AG04449 (cell line): ENCODE data around the gene PROM1.

ENCODE experiments used
- CTCF ChIA-PET: fragments of 350-600 bp; formaldehyde crosslinking; extraction: SDS; loops from one replicate; lab custom pipeline; 2021; ENCODE audit warnings: antibody characterized with exemption; lab: Yijun Ruan, JAX
- POLR2A ChIA-PET: fragments of 400-600, 350-600 bp; formaldehyde crosslinking; extraction: SDS; loops from one replicate; lab custom pipeline; 2020; ENCODE audit warnings: antibody characterized with exemption, inconsistent platforms; lab: Yijun Ruan, JAX
- DNase-seq: peaks from one replicate; pipeline ENCODE4 v3.0.0-alpha.2; 2010; ENCODE audit warnings: low read depth, low spot score
- H3K4me3 ChIP-seq: 2 replicates; pipeline ENCODE4 v1.5.1; 2011; ENCODE audit warnings: low read depth, mild to moderate bottlenecking, control low read depth, low read length
- TF ChIP-seq, protein P1 (sequence below): IDR thresholded peaks from one replicate; pipeline ENCODE4 v1.5.1; 2011; ENCODE audit warnings: mild to moderate bottlenecking, moderate library complexity, low read length, control low read depth, inconsistent platforms; ENCODE audit not compliant: insufficient read depth; ENCODE audit errors: missing control alignments

The PROM1 gene

DNA sequence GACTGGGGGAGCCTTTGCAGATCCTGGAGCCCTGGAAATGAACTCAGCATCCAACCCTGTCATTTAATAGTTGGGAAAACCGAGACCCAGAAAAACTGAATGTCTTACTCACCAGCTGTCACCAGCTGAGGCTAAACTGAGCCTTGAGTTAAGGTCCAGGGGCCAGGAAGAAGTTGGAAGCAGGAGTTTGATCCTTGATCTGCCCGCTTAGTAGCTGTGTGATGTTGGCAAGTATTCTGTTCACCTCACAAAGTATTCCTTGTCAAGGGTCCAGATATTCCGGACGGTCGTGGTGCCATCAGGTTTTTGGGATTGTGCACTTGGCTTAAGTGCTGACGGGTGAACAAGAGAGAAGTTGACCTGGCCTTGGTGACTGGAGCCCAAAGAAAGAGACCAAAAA lies 30.7 kb upstream of the PROM1 start:
- POLR2A ChIA-PET = no interaction called here
- CTCF ChIA-PET = no interaction called here
- no peak for DNase-seq
- no peak overlapping the region for H3K4me3 ChIP-seq
- TF ChIP-seq, protein P1, sequence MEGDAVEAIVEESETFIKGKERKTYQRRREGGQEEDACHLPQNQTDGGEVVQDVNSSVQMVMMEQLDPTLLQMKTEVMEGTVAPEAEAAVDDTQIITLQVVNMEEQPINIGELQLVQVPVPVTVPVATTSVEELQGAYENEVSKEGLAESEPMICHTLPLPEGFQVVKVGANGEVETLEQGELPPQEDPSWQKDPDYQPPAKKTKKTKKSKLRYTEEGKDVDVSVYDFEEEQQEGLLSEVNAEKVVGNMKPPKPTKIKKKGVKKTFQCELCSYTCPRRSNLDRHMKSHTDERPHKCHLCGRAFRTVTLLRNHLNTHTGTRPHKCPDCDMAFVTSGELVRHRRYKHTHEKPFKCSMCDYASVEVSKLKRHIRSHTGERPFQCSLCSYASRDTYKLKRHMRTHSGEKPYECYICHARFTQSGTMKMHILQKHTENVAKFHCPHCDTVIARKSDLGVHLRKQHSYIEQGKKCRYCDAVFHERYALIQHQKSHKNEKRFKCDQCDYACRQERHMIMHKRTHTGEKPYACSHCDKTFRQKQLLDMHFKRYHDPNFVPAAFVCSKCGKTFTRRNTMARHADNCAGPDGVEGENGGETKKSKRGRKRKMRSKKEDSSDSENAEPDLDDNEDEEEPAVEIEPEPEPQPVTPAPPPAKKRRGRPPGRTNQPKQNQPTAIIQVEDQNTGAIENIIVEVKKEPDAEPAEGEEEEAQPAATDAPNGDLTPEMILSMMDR = no peak

DNA sequence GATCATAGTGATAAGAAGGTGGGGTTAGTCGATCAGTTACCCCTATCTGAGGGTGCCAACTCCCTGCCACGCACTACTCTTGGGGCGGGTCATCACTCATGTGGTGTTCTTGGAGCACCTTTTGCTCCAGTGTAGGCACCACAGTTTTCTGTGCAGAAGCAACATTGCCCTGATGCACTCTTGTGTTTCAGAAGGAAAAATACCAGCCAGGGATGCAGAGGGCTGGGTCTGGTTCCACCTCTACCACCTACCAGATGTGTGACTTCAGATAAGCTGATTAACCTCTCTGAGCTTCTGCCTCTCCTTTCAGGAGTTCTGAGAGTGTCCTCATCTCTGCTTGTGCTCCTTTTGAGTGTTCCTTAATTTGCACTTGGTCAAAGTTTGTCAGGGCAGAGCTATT lies 29.9 kb upstream of the PROM1 start:
- TF ChIP-seq, protein P1 = no peak
- DNase-seq = no peak
- H3K4me3 ChIP-seq = no peak overlapping the region
- POLR2A ChIA-PET = no interaction called here
- CTCF ChIA-PET = no interaction called here

DNA sequence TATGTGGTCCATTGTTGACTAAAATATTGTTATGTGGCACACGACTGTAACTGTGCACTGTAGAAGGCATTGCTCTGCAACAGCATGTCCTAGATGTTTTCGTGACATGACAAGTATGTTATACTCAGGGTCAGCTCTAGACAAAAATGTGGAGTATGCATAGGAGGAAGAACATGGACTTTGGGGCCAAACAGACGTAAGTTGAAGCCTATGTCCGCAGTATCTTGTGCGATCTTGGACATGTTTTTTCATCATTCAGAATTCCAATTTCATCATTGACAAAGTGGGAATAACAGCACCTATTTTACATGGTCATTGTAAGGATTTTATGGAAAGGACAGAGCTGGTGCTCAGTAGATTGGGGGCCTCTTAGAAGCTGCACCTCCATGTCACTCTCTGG lies 27.7 kb upstream of the PROM1 start:
- TF ChIP-seq, protein P1 = no peak
- ChIA-PET CTCF (no interaction called here), POLR2A (no interaction called here)
- no peak overlapping the region for H3K4me3 ChIP-seq
- no peak for DNase-seq

DNA sequence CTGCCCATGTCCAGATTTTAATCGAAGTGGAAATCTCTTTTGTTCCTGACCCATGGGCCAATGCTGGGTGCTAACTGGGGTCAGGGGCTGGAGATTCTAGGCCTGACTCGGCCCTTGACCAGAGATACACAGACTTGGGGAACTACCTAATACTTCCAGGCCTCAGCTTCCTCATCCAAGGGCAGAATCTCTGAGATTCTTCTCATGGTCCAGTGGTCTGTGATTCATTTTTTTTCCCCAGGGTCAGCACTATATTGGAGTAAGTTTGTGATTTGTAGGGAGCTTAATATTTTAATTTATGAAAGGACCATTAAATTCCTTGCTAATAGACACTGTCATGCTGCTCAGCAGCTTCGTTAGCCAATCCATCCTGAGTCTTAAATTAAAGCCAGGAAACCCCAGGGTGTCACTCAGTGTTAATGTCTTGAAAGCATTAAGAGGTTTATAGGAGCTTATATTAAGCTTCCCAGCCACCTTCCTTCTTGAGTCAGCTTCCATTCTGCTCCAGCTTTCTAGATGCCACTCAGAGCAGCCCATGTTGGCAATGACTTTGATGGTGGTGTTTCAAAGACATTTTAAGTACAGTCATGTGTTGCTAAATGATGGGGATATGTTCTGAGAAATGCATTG lies 27.0 kb upstream of the PROM1 start:
- H3K4me3 ChIP-seq = no peak overlapping the region
- DNase-seq = no peak
- CTCF ChIA-PET = no interaction called here
- TF ChIP-seq, protein P1 = no peak
- POLR2A ChIA-PET = no interaction called here

DNA sequence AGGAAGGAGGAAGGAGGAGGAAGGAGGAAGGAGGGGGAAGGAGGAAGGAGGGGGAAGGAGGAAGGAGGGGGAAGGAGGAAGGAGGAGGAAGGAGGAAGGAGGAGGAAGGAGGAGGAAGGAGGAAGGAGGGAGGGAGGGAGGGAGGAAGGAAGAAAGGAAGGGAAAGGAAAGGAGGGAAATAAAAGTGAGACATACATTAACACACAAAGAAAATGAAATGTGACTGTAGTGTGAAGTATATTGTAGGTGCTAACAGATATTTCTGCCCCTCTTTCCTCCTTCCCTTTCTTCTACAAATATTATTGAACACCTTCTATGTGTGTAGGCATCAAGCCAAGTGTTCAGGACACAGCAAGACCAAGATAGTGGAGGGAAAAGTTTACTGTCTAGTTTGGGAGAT lies 26.4 kb upstream of the PROM1 start:
- no peak for DNase-seq

DNA sequence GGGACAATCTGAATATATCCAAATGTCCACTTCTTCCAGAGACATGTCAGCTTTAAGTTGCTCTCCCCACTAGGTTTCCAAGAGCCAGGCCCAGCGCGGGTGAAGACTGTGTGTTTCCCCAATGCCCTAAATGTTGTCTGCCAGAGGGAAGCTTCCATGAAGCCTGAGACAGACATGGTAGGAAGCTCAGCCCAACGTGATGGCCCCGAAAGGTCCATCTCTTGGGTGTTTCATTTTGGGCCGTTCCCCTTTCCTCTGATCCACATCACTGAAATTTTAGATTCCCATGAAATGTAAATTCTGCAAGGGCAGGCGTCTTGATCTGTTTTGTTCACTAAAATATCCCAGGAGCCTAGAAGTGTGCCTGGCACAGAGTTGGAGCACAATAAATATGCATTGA lies 25.4 kb upstream of the PROM1 start:
- ChIA-PET POLR2A (no interaction called here), CTCF (interaction anchor here (1.1 kb wide), 1 partner anchor 9 kb away, joined by 4 read pairs; no protein-coding TSS in a partner anchor)
- no peak overlapping the region for H3K4me3 ChIP-seq
- TF ChIP-seq, protein P1 = no peak
- DNase-seq = no peak

More for the DNA sequence above, 26.4 kb upstream of the PROM1 start:
- H3K4me3 ChIP-seq = no peak overlapping the region
- POLR2A ChIA-PET = no interaction called here
- CTCF ChIA-PET = no interaction called here
- TF ChIP-seq, protein P1 = no peak
